Stimulated activated CD4-positive, alpha-beta T cell treated with anti-CD3 and anti-CD28 coated beads, Interleukin-1b, Interleukin-23, amount 100 ng/mL, for 48 hours (primary cell): Measurements from ENCODE around the gene RNASEH2A.
"Not testable (repeated sequence)": the region's sequence is repeated elsewhere in the genome, so short reads cannot be mapped to it uniquely, and the experiment has no call there.

ENCODE experiments used
- DNase-seq: peaks from one replicate; pipeline ENCODE4 v3.0.0-alpha.2; 2020

Gene RNASEH2A

DNA sequence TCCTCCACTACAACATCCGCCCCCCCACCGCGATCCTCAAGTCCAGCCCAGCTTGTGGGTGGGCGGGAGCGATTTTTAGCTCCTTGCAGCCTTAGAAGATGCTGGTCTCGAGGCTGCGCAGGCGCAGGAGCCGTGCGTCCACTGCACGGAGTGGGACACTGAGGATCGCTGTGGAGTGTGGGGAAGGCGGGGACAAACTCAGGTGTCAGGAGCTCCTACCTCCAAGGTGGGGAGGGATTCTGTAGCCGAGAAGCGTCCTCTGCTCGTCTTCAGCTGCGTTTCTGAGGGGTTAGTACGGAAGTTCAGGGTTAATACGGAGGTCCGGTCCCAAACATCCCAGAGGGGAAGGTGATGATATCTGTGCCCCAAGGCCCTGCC is 28.2 kb downstream of the RNASEH2A start, which contains the start of gene RTBDN:
RTBDN (minus strand) TSS at position 14 of the 378 bp plus-strand sequence. CDS start 4,600 bp downstream, outside the sequence.
- DNase-seq: no peak

DNA sequence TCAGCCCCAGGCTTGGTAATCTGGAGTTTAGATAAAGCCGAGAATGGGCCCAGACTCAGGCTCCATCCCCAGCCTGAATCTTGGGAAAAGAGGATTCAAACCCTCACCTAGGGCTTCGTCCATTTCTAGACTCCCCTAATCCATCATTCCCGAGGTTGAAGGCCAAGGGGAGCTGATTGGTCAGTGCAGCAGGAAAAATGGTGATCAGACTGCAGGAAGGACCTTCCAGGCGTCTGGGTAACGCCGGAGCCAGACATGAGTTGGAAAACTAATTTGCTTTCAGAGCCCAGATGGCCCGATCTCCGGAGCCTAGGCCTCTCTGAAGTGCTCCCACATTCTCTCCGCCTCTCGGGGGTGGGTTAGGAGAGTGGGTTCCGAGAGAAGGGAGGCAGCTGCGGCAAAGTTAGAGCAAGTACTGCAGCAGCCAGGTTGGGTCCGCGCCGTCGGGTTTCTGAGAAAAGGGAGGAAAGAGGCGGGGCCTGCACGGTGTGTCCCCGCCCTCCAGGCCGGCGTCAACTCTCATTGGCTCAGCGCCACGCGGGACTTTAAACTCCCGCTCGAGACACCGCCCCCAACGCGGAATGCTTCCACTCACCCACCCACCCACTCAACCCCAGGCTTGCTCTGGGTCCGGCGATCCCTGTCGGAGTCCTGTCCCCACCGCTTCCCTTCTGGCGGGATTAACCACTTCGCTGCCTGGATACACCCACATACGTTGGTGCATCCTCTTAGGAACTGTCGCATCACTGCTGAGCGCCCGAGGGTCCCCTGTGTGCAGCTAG is 28.8 kb downstream of the RNASEH2A start:
- peak; percentile 34 for DNase-seq

DNA sequence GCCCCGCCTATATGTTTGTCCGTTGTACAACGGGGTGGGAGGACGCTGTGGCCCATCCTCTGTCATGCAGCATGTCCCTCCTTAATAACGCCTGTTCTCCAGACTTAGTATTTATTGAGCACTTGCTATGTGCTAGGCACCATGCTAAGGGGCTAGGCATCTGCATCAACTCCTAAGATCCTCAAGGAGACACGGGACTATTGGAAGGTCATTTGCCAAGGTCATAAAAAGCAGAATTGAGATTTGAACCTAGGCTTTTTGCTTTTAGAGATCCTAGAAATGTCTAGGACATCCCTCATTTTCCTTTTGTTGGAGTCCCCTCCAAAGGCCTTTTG is 30.1 kb downstream of the RNASEH2A start:
- DNase-seq: no peak

DNA sequence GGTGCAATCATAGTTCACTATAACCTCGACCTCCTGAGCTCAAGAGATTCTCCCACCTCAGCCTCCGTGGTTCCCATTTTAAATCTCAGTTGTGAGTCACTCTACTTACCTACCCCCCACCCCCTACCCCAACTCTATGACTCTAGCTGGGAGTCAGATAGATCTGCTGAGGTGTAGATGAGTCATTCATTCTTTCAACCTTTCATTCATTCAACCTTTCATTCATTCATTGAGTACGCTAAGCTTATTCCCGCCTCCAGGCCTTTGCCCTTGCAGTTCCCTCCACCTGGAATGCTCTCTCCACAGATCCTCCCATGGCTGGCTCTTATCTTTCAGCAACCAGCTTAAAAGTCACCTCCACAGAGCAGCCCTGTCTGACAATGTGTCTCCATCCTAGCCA is 30.8 kb downstream of the RNASEH2A start:
- no peak for DNase-seq

DNA sequence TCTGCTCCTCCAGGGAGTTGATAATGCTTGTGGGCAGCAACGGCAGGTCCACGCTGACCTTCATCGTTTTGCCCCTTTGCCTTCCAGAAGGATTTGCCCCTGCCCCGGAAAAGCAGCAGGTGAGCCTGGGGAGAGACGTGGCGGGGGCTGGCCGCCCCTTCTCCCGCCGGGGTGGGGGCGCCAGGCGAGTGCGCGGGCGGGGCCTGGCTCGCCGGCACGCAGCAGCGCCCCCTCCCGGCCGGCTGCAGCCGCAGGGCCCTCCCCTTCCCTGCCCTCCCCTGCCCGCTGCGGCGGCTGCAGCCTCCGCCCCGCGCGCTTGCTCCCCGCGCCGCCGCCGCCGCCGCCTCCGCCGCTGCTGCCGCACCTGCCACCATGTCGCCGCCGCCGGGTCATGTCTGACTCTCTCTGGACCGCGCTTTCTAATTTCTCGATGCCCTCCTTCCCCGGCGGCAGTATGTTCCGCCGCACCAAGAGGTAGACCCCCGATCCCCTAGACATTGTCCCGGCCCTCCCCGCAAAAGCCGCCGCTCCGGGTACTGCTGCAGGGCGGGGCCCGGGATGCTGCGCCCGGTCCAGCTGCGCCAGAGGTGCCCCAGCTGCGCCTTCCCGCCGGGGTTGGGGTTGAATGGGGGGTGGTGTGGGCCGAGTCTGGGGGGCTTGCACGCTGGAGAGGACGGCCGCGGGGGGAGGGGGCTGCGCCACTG is 31.9 kb downstream of the RNASEH2A start, which contains the start of gene MAST1:
MAST1 (plus strand) TSS at position 334 of the 704 bp plus-strand sequence; CDS start at position 392, 58 bp downstream.
- DNase-seq: peak; percentile 49

DNA sequence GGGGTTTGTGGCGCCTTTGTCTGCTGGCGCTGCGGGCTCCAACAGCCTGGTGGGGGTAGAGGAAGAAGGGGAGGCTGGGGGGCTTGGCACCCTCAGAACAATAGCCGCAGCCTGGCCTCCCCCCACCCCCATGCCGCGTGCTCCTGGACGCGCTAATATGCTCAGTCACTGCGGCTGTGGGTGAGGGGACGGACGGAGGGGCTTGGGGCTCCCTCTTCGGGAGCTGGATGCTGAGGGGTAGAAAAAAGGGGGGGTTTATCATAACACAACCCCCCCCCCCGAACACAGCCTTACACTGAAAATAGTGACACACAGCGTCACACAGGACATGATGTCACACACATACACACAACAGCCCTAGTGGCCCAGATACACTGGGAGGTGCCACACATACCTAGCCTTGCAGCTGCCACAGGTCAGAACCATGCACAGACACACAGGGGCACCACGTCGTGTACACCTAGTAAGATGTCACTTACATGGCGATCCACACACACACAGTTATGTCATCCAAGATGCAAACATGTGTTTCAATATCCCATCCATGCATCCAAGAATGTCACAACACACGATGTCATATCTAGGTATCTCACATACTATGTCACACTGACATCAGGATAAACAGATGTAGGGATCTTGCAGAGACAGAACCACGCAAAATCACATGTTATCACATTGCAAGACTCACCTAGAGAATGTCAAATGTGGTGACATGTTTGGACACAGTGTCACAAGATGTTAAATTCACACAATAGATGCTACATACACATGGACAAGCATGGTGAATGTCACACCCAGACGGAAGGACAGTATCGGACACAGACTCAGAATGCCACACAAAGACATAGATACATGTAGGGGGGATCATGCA is 32.7 kb downstream of the RNASEH2A start:
- peak; percentile 27 for DNase-seq

DNA sequence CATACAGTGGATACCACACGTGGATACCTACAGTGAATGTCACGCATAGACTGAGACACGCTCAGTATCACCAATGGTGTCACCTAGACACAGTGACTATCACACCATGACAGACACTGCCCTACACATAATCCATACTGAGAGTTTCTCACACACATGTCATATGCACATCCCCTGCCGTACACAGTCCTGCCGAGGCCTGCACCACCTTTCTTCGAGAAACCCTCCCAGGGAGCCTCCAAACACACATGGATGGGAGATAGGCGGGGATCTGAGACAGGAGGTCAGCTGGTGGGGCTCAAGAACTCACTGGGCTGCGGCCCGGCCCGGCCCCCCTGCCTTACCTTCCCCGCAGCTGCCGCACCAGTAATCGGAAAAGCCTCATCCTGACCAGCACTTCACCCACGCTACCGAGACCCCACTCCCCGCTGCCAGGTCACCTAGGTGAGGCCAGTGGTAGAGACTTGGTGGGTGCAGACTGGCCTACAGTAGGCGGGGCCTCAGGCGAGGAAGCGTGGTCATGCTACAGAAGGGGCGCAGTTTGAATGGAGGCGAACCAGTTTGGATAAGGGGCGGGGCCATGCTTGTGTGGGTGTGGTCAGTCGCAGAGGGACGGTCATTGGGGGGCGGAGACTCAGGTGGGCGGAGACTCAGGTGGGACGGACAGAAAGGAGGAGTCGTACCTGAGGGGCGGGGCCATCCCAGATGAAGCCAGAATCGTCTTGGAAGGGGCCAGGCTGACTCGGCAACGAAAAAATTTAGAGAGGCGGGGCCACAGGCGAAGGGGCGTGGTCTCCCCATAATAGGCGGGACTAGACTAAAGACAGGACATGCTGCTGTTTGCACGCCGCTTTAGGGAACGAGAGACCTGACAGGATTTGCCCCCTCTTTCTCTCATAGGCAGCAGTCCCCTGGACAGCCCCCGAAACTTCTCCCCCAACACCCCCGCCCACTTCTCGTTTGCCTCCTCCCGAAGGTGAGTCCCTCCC is 34.0 kb downstream of the RNASEH2A start:
- peak; percentile 78 for DNase-seq

DNA sequence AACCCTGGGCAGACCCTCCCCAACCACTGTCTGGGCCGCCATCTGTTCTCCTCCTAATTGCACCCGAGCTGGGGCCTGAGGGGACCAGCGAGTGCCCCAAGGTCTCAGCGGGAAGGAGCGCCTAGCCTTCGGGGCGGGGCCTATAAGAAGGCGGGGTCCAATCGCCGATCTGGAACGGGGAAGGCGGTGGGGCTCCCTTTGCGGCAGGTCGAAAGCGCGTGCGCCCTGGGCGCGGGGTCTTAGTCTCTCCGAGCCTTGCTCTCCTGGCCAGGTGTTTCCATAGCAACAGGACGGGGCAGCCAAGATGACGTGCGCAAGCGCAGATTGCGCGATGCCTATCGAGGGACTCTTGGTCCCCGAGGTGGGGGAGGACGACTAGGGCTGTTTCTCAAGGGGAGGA is 34.7 kb downstream of the RNASEH2A start:
- DNase-seq: no peak

DNA sequence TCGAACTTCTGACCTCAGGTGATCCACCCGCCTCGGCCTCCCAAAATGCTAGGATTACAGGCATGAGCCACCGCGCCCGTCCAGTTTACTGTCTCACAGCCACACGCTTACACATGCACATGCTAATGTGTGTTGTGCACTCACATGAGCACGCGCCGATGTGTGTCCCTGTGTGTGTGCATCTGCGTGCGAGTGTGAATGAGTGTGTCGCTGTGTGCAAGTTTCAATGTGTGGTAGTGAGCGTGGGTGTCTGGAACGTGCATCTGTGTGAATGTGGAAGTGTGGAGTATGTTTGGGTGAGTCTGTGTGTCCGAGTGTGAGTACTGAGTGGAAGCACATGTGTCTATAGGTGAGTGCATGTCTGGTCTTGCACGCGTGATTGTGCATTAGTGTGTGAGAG is 36.1 kb downstream of the RNASEH2A start:
- no peak for DNase-seq

DNA sequence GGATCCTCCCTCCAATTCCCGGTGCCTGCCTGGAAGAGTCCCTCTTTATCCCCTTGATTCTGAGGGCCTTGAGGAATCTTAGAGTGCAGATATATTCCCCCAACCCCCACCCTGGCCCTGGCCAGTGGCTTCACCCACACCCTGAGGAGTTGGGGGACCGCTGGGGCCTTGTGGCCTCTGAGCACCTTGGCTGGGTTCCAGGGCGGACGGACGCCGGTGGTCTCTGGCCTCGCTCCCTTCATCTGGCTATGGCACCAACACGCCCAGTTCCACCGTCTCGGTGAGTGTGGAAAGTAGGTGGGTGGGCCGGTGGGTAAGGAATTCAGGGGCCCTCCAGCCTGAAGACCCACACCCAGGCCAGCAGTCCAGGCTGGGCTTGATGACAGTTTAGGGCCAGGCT is 36.9 kb downstream of the RNASEH2A start:
- DNase-seq: no peak

DNA sequence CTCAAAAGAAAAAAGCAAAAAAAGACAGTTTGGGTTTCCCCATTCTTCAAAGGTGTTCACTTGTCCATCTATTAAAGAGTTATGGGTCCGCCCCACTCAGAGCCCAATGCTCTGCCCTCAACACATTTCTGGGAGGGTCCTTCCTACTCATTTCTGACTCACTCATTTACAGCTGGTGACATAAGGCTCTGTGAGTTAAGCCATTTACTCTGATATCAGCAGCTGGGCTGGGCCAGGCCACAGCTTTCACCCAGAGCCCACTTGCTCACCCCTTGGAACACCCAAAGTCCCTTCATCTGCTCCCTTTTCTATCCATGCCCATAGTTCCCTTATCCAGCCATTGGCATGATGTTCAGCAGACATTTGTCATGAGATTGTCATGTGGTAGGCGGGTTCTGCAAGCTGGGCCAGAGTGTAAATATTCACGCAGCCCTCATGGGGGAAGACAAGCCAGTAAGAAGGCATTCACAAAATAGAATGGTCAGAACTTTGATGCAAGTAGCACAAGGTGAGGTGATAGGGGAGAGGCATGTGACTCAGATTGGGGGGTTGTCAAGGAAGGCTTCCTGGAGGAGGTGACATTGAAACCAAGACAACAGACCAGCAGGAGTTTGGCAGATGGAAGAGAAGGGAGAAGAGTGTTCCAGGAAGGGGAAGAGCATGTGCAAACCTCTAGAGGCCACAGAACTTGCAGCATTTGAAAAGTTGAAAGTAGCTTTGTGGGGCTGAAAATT is 37.8 kb downstream of the RNASEH2A start:
- no peak for DNase-seq

DNA sequence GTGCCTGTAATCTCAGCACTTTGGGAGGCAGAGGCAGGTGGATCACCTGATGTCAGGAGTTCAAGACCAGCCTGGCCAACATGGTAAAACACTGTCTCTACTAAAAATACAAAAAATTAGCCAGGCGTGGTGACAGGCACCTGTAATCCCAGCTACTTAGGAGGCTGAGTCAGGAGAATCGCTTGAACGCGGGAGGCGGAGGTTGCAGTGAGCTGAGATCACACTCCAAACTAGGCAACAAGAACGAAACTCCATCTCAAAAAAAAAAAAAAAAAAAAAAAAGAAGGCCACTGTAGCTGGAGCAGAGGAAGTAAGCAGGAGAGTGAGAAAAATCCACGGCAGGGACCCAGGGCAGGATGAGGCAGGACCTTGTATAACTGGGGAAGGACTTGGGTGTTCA is 40.2 kb downstream of the RNASEH2A start:
- DNase-seq: not testable (repeated sequence)

DNA sequence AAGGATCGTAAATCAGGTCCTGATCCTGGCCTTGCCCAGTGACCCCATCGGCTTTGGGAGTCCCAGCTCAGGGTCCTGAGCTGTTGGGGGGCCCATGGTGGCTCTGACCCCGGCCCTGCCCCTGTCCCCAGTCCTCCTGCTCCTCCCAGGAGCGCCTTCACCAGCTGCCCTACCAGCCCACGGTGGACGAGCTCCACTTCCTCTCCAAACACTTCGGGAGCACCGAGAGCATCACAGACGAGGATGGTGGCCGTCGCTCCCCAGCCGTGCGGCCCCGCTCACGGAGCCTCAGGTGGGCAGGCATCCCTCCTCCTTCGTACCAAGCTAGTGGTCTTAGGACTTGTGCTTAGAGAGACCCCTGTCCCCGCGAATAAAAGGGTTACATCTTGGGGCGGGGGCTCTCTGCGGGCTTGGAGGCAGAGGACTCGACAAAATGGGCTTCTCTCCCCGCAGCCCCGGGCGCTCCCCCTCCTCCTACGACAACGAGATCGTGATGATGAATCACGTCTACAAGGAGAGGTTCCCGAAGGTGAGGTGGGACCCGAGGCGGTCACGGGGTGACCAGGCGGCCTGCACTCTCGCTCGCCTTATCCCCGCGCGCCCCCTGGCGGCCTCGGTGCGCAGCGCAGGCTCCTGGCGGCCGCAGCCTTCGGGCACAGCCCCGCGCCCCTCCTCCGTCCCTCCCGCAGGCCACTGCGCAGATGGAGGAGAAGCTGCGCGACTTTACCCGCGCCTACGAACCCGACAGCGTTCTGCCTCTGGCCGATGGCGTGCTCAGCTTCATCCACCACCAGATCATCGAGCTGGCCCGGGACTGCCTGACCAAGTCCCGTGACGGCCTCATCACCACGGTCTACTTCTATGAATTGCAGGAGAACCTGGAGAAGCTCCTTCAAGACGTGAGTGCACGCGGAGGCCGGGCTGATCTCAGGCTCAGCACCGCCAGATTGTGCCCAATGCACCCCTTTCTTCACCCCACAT is 41.1 kb downstream of the RNASEH2A start:
- peak; percentile 86 for DNase-seq

DNA sequence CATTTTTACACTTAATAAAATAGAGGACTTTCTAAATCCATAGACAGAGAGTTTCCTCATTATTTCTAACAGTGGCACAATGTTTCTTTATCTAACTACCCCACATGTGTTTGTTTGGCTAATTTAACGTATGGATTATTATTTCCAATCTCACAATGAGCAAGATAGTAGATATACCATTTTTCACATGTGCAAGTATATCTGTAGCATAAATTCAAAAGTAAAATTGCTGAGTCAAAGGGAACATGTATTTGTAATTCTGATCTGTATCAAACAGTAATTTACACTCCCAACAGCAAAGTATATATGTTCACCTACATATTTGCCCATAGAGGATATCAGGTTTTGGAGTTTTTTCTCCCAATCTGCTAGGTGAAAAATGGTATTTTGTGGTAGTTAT is 50.3 kb downstream of the RNASEH2A start:
- no peak for DNase-seq

DNA sequence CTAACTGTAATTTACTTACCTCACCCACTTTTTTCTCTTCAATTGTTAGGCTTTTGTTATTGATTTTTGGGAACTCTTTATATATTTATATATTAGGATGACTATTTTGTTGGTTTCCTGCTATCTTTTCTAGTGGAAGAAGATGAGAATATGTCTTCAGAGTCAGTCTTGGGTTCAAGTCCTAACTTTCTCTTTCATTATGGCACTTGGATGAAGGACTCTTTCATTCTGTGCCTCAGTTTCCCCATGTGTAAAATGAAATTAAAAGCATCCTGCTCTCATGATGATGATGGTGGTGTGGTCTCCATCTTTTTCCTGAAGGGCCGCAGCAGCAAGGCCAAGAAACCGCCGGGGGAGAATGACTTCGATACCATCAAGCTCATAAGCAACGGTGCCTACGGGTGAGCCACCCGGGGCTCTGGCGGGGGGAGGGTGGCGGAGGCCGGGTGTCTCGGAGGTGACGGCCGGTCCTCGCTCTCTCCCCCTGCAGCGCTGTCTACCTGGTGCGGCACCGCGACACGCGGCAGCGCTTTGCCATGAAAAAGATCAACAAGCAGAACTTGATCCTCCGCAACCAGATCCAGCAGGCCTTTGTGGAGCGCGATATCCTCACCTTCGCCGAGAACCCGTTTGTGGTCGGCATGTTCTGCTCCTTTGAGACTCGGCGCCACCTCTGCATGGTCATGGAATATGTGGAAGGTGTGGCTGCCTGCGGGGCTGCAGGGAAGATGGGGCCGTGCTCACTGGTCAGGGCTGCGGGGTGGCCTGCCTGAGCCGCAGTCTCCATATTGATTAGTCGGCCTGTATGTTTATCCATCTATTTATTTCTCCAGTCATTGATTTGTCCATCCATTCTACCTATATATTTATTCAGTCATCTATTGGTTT is 51.9 kb downstream of the RNASEH2A start:
- no peak for DNase-seq

DNA sequence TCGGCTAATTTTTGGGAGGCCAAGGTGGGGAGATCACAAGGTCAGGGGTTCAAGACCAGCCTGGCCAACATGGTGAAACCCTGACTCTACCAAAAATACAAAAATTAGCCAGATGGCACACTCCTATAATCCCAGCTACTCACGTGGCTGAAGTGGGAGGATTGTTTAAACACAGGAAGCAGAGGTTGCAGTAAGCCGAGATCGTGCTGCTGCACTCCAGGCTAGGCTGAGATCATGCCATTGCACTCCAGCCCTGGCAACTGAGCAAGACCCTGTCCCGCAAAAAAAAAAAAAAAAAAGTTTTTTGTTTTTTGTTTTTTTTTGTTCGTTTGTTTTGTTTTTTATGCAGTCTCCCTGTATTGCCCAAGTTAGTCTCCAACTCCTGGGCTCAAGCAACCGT is 53.2 kb downstream of the RNASEH2A start:
- no peak for DNase-seq
